LoVo (cell line): ENCODE data around the gene C16orf54.
"Not testable (repeated sequence)": the region's sequence is repeated elsewhere in the genome, so short reads cannot be mapped to it uniquely, and the experiment has no call there.

Source experiments
- DNase-seq: peaks from one replicate; pipeline ENCODE4 v3.0.0-alpha.2; 2016; ENCODE audit warnings: low spot score

C16orf54 gene

DNA sequence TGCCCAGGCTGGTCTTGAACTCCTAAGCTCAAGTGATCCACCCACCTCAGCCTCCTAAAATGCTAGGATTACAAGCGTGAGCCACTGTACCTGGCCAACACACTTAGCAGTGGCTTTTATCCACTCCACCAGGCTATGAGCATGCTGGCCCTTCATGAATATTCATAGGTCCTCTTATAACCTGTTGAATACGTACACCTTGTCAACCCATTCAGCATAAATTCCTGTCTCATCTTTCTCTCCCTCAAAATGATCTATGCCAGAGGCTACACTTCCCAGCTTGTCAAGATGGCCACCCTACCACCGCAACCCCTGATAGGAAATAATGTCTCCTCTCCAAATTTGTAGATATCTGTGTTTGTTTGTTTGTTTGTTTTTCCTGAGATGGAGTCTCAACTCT, 21.3 kb upstream of the C16orf54 start:
- no peak for DNase-seq

DNA sequence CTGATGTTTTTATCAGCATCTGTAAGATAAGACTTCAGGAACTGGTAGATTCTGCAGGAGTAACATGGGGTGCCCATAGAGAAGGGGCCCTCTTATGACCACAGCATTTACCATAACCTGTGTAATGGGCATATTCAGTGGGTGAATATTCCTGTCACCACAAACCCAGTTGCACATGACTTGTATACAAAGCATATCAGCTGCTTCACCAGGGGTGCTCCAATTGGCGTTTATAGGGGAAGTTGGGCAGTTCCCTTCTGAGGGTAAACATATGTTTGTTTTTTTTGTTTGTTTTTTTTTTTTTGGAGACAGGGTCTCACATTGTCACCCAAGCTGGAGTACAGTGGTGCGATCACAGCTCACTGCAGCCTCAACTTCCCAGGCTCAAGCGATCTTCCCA, 20.8 kb upstream of the C16orf54 start:
- no peak for DNase-seq

DNA sequence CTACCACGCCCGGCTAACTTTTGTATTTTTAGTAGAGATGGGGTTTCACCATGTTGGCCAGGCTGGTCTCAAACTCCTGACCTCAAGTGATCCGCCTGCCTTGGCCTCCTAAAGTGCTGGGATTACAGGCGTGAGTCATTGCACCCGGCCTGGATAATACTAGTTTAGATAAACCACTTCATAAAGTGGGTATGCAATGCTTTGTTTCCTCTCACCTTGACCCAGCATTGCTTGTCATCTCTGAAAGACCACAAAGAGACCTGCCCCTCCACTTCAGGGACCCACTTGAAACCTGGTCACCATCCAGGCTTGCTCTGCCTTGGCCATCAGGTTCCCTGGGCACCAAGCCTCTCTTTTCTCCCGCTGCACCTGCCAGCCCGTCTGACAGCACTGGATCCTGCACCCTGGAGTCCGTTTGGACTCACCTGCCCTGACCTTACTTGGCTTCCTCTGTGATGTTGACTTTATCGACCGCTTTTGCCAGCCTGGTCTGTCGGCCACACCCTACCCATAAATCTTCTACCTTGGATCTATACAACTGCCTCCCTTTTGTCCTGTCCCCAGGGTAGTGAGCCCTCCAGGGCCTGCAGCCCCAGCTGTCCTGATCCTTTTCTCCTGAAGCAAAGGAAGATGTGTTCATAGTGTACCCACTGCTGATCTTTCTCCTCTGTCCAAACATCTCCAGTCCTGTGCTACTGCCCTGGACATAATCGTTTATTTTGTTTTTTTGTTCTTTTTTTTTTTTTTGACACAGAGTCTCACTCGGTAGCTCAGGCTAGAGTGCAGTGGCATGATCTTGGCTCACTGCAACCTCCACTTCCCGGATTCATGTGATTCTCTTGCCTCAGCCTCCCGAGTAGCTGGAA, 19.6 kb upstream of the C16orf54 start:
- peak; percentile 52 for DNase-seq

DNA sequence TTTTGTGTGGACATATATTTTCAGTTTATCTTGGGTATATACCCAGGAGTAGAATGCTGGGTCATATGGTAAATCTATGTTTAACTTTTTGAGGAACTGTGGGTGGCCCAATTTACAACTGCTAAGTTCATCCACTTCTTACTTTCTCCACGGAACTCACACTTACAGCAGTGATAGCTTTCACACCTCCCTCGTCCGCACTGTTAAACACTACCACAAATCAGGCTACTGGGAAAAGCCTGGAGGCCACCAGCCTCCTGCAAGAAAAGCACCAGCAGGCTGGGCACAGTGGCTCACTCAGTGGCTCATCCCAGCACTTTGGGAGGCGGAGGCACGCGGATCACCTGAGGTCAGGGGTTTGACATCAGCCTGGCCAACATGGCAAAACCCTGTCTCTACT, 17.5 kb upstream of the C16orf54 start:
- no peak for DNase-seq

DNA sequence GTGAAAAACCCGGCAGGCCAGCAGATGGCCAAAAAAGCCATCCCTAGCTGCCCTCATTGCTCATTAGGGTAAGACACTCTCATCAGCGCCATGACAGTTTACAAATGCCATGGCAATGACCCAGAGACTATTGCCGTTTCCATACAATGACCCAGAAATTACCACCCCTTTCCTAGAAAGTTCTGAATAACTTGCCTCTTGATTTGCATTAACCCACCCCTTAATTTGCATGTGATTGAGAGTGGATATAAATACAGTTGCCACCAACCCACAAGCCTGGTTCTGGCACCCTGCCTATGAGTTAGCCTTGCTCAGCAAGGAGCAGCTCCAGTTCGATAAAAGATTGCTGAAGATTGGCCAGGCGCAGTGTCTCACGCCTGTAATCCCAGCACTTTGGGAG, 16.1 kb upstream of the C16orf54 start:
- no peak for DNase-seq

DNA sequence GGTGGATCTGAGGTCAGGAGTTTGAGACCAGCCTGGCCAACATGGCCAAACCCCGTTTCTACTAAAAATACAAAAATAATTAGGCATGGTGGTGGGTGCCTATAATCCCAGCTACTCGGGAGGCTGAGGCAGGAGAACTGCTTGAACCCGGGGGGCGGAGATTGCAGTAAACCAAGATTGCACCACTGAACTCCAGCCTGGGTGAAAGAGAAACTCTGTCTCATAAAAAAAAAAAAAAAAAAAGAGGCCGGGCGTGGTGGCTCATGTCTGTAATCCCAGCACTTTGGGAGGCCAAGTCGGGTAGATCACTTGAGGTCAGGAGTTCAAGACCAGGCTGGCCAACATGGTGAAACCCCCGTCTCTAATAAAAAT, 15.5 kb upstream of the C16orf54 start:
- not testable (repeated sequence) for DNase-seq

DNA sequence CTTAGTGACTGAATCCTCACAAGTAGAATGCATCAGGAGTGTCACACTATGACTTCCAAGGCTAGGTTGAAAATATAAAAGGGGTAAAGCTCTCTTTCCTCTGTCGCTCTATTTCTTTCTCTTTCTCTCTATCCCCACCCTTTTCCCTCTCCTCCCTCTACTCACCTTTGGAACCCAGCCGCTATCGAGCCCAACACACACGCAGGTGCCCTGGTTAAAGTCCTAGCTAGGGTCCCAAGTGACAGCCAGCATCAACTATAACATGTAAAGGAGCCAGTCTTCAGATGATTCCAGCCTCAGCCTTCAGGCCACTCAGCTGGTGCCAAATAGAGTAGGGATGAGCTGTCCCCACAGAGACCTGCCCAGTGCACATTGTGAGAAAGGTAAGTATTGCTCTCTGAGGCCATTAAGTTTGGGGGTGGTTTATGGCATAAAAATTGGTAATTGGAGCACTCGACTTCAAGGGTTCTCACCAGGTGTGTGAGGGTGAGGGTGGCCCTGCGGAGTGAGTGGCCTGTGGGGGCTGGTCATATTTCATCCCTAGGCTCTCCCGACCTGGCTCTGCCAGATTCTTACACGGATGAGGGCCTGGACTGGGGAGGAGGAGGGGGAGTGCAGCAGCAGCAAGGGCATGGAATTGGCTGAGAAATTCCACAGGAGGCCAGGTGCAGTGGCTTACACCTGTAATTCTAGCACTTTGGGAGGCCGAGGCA, 14.9 kb upstream of the C16orf54 start:
- DNase-seq = no peak

GRCh38 chr16:29757950-29758466, 12.2 kb upstream of the C16orf54 start:
- no peak for DNase-seq

DNA sequence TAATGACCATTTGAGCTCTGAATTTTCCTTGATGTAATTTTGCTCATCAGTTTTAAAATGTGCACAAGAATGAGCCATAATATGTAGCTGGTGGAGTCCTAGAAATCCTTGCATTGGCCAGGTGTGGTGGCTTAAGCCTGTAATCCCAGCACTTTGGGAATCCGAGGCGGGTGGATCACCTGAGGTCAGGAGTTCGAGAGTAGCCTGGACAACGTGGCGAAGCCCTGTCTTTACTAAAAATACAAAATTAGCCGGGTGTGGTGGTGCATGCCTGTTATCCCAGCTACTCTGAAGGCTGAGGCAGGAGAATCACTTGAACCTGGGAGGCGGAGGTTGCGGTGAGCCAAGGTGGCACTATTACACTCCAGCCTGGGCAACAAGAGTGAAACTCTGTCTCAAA, 11.3 kb upstream of the C16orf54 start:
- not testable (repeated sequence) for DNase-seq

GRCh38 chr16:29756654-29757053, 10.9 kb upstream of the C16orf54 start:
- no peak for DNase-seq

DNA sequence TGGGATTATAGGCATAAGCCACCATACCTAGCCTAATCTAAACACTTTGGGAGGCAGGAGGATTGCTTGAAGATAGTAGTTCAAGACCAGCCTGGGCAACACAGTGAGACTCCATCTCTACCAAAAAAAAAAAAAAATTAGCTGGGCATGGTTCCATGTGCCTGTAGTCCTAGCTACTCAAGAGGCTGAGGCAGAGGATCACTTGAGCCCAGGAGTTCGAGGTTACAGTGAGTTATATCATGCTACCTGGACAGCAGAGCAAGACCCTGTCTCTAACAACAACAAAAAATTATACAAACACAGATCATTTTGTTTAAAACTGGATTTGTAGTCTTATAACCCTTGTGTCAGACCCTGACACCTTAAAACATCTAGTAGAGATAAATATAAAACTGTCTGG, 7.7 kb upstream of the C16orf54 start:
- DNase-seq = no peak

- not testable (repeated sequence) for DNase-seq
These were observed 3.0 kb upstream of the C16orf54 start for GRCh38 chr16:29748760-29749149.

GRCh38 chr16:29747947-29748759, 2.4 kb upstream of the C16orf54 start:
- no peak for DNase-seq

DNA sequence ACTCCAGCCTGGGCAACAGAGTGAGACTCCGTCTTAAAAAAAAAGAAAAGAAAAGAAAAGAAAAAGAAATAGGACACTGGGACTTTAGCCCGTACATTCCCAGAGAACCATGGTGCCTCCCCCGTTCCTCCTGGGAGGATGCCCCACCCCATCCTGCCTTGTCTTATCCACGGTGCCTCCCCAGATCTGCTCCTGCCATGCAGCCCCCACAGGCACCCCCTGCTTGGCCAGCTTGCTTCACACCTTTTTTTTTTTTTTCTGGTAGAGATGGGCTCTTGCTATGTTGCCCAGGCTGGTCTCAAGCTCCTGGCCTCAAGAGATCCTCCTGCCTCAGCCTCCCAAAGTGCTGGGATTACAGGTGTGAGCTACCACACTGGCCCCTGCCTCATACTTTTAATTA, 728 bp upstream of the C16orf54 start:
- DNase-seq = not testable (repeated sequence)

DNA sequence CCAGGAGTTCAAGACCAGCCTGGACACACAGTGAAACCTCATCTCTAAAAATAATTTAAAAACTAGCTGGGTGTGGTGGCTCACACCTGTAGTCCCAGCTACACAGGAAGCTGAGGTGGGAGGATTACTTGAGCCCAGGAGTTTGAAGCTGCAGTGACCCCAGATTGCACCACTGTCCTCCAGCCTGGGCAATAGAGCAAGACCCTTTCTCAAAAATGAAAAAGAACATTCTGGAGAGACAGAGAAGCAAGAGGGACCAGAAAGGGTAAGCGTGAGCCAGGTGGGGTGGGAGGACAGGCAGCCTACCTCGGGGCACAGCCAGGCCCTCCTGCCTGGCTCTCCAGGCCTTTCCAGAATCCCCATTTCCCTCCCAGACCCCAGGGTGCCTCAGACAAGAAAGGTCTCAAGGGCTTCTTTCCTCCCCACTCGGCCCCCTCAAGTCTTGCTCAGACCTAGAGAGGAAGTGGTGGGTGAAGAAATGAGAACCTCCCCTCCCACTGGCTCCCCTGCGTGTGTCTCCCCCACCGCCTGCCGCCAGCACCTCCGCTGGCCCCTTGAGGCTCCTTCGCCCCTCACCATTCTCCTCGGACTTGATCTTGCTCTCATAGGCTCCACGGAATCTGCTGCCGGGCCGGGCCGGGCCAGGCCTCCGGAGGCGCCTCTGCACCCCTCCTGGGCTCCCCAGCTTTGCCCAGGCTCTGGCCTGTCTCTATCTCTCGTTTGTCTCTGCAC, 503 bp downstream of the C16orf54 start:
- DNase-seq = no peak

DNA sequence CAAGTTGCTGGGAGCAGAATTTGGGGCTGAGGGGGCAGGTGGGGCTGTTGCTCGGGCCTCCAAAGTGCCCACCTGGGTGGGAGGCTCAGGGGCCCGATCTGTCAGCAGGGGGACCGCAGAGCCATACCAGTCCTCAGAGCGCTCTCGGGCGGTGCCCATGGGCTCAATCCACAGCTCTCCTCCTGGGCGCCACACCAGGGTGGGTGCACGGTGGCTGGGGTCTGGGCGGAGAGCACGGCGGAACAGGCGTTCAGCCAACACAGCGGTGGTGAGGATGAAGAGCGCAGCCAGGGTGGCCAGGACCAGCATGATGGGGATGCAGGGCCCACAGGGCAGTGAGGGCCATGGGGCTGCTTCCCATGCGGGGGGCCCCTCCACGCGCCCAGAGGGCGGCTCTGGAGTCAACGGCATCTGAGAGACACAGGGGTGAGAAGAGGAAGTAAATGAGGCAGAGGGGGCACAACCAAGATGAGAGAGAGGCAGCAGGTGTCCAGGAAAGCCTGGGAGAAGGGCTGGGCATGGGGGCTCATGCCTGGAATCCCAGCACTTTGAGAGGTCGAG, 1.2 kb downstream of the C16orf54 start:
- no peak for DNase-seq

DNA sequence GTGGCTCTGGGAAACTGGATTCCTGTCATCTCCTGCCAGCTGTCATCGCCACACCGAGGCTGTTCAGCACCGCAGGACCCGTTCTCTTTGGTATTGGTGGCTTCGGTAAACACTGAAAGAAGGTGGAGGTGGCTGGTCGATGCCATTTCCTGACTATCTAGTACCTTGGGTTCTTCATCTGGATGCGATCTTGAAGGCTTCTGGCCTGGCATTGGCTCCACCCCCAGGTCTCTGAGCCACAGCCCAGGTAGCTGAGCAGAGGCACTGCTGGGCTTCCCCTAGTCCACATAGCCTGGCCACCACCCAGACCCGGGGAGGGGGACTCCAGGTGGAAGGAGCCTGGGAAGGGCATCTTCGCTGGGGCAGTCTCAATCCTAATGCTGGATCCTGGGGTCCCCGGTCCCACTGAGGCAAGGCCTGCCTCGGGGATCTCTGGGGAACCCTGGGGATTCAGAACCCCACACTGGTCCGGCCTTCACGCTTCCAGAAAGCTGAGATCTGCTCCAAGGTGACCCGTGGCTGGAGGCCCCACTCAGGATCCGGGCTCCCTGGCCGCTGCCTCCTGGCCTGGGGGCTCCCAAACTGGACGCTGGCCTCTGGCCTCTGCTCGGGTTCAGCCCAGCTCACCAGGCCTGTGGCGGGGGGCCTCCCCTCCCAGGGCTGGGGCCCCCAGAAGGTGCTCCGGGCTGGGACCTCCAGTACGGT, 1.8 kb downstream of the C16orf54 start:
- DNase-seq = no peak

GRCh38 chr16:29743475-29743826, 2.3 kb downstream of the C16orf54 start:
- no peak for DNase-seq

DNA sequence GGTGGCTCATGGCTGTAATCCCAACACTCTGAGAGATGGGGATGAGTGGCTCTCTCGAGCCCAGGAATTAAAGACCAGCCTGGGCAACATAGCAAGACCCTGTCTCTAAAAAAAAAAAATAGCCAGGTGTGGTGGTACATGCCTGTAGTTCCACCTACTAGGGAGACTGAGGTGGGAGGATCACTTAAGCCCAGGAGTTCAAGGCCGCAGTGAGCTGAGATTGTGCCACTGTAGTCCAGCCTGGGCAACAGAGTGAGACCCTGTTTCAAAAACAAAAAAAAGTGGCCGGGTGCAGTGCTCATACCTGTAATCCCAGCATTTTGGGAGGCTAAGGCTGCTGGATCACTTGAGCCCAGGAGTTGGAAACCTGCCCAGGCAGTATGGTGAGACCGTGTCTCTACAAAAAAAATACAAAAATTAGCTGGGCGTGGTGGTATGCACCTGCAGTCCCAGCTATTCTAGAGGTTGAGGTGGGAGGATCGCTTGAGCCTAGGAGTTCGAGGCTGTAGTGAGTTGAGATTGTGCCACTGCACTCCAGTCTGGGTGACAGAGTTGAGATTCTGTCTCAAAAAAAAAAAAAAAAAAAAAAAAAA, 3.0 kb downstream of the C16orf54 start:
- DNase-seq = no peak

DNA sequence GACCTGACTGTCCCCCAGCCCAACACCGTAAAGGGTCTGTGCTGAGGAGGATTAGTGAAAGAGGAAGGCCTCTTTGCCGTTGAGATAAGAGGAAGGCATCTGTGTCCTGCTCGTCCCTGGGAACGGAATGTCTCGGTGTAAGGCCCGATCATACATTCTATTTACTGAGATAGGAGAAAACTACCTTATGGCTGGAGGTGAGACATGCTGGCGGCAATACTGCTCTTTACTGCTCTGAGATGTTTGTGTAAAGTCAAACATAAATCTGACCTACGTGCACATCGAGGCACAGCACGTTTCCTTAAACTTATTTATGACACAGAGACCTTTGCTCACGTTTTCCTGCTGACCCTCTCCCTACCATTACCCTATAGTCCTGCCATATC, 5.2 kb downstream of the C16orf54 start:
- DNase-seq = not testable (repeated sequence)
